HepG2 (cell line): Measurements from ENCODE around the gene FAP. TPM values are rescaled to one million over a fixed set of nuclear protein-coding genes. Genes with fewer than 3 reads are reported as not detected.

ENCODE experiments used
- ATAC-seq: fragments of 200-7000 bp; cut with Tn5 transposase; 3 replicates; pipeline ENCODE4 v1.9.1; 2020; ENCODE audit warnings: mild to moderate bottlenecking, moderate library complexity
- BruUV-seq: library from RNA; stranded (reverse); fragments of 400-500 nt; replicated peaks from 2 replicates; lab custom pipeline; 2021; lab: Mats Ljungman, UMichigan
- CTCF ChIA-PET: fragments of 300-600 bp; formaldehyde crosslinking; extraction: SDS; loops from one replicate; lab custom pipeline; 2021; ENCODE audit warnings: low total read pairs, inconsistent platforms, low intra/inter-chr PET ratio; lab: Yijun Ruan, JAX
- POLR2A ChIA-PET: fragments of 350-600 bp; sonication (Branson Sonifier 250); formaldehyde crosslinking; loops from one replicate; lab custom pipeline; 2020; ENCODE audit warnings: antibody characterized with exemption, inconsistent platforms; lab: Yijun Ruan, JAX
- DNase-seq: peaks from one replicate; pipeline ENCODE4 v3.0.0-alpha.2; 2015; ENCODE audit warnings: low spot score
- FAIRE-seq: peaks from 3 replicates; lab custom pipeline; 2011; peaks lifted over from hg19 to GRCh38; lab: Jason Lieb, UNC
- H2AFZ ChIP-seq: one replicate; pipeline ENCODE4 v1.6.1; 2011; ENCODE audit warnings: low read length, inconsistent platforms
- H3K27ac ChIP-seq: fragments of 300-600 bp; 3 replicates; pipeline ENCODE4 v1.8.0; 2011; ENCODE audit warnings: mixed run types, mild to moderate bottlenecking, mixed read lengths, low read length, inconsistent platforms; ENCODE audit not compliant: insufficient read depth; ENCODE audit errors: extremely low read length
- H3K27me3 ChIP-seq, 2 experiments: fragments of 200-600 bp in 1 of 2; 2 replicates in 1 of 2; 3 replicates in 1 of 2; pipeline versions ENCODE4 v1.6.0 to v1.8.0; 2011; ENCODE audit warnings: low read length in 2 of 2, mild to moderate bottlenecking in 2 of 2, moderate library complexity in 2 of 2, inconsistent platforms in 1 of 2; ENCODE audit not compliant: insufficient read depth in 2 of 2, control insufficient read depth in 1 of 2
- H3K36me3 ChIP-seq, 2 experiments: fragments of 200-600 bp in 1 of 2; replicated peaks in 1 of 2; 2 replicates in 1 of 2; 3 replicates in 1 of 2; pipeline versions ENCODE4 v1.5.1 to v1.8.0; 2011; ENCODE audit warnings: low read length in 2 of 2, inconsistent platforms in 1 of 2; ENCODE audit not compliant: insufficient read depth in 2 of 2, control insufficient read depth in 1 of 2
- H3K4me1 ChIP-seq: 2 replicates; pipeline ENCODE4 v1.5.1; 2012; ENCODE audit warnings: low read length, inconsistent platforms; ENCODE audit not compliant: insufficient read depth
- H3K4me2 ChIP-seq: 2 replicates; pipeline ENCODE4 v1.6.0; 2011; ENCODE audit warnings: low read depth, low read length, inconsistent platforms
- H3K4me3 ChIP-seq, 3 experiments: fragments of 200-600 bp in 1 of 3; sonication (generic), shearing (Covaris generic) in 1 of 3; replicated peaks in 1 of 3; 2 replicates each; pipeline ENCODE4 v1.5.1; 2011 to 2016; ENCODE audit warnings: low read length in 3 of 3, inconsistent platforms in 2 of 3, low read depth in 2 of 3, mild to moderate bottlenecking in 2 of 3, control low read depth in 1 of 3, mixed read lengths in 1 of 3; ENCODE audit not compliant: insufficient read depth in 1 of 3
- H3K79me2 ChIP-seq: one replicate; pipeline ENCODE4 v1.6.1; 2011; ENCODE audit warnings: low read length, inconsistent platforms; ENCODE audit not compliant: insufficient read depth
- H3K9ac ChIP-seq: 2 replicates; pipeline ENCODE4 v1.6.0; 2011; ENCODE audit warnings: mild to moderate bottlenecking, low read depth, low read length, inconsistent platforms; ENCODE audit not compliant: insufficient read depth
- H3K9me3 ChIP-seq: 2 replicates; pipeline ENCODE4 v1.5.1; 2012; ENCODE audit warnings: mild to moderate bottlenecking, low read length
- H4K20me1 ChIP-seq: 2 replicates; pipeline ENCODE4 v1.6.0; 2011; ENCODE audit warnings: inconsistent platforms, mild to moderate bottlenecking, low read length, moderate library complexity; ENCODE audit not compliant: insufficient read depth
- CENPT ChIP-seq: sonication (generic); formaldehyde crosslinking; IDR thresholded peaks from 2 replicates; pipeline ENCODE4 v1.8.0; 2022; ENCODE audit warnings: low read depth, mild to moderate bottlenecking, moderate library complexity, missing genetic modification reagents
- DRAP1 ChIP-seq: IDR thresholded peaks from 2 replicates; pipeline ENCODE4 v1.6.1; 2016; ENCODE audit warnings: missing genetic modification reagents, missing compliant biosample characterization
- FIP1L1 ChIP-seq: fragments of 200-400 bp; formaldehyde crosslinking; IDR thresholded peaks from 2 replicates; pipeline ENCODE4 v1.6.1; 2018; ENCODE audit warnings: low read depth, mild to moderate bottlenecking, low read length, moderate library complexity, borderline replicate concordance; ENCODE audit not compliant: insufficient read depth
- HNRNPK ChIP-seq: fragments of 200-400 bp; formaldehyde crosslinking; IDR thresholded peaks from 2 replicates; pipeline ENCODE4 v1.6.1; 2018; ENCODE audit warnings: low read length, low read depth, moderate library complexity, mild to moderate bottlenecking; ENCODE audit not compliant: poor library complexity, severe bottlenecking
- JUND ChIP-seq: sonication (generic); formaldehyde crosslinking; IDR thresholded peaks from 2 replicates; pipeline ENCODE4 v1.8.0; 2022; ENCODE audit warnings: mild to moderate bottlenecking, missing genetic modification reagents
- TBL1XR1 ChIP-seq: fragments of 150-350 bp; IDR thresholded peaks from 2 replicates; pipeline ENCODE4 v1.6.1; 2014; ENCODE audit warnings: borderline replicate concordance, low read length; ENCODE audit not compliant: partially characterized antibody
- ZMAT5 ChIP-seq: sonication (generic); formaldehyde crosslinking; IDR thresholded peaks from 2 replicates; pipeline ENCODE4 v1.5.0; 2020; ENCODE audit warnings: mild to moderate bottlenecking, low read depth, missing genetic modification reagents, borderline replicate concordance
- ZNF230 ChIP-seq: sonication (generic); formaldehyde crosslinking; IDR thresholded peaks from 2 replicates; pipeline ENCODE4 v1.4.0; 2020; ENCODE audit warnings: mild to moderate bottlenecking, missing genetic modification reagents
- ZNF296 ChIP-seq: sonication (generic); formaldehyde crosslinking; conservative IDR thresholded peaks from 2 replicates; pipeline ENCODE4 v1.5.0; 2020; ENCODE audit warnings: mild to moderate bottlenecking, missing genetic modification reagents
- ZNF350 ChIP-seq: sonication (generic); formaldehyde crosslinking; IDR thresholded peaks from 2 replicates; pipeline ENCODE4 v1.4.0; 2020; ENCODE audit warnings: mild to moderate bottlenecking, low read depth, missing genetic modification reagents, borderline replicate concordance
- WGBS: methylation state at CpG from one replicate; pipeline ENCODE4 v1.1.6; 2017; ENCODE audit warnings: low lambda C conversion rate; 5-methylcytosine and 5-hydroxymethylcytosine counted together
- in situ Hi-C: cut with HindIII; loops from 2 replicates; pipeline ENCODE4 v1.10.0; 2017; ENCODE audit warnings: low pct_unique_long_range_greater_than_20kb; ENCODE audit not compliant: extremely low pct_ligation_motif_present
- intact Hi-C: fragments of 100-400 bp; cut with micrococcal nuclease; formaldehyde crosslinking; loops from one replicate; pipeline ENCODE4 v1.10.0; 2022; ENCODE audit not compliant: unreplicated experiment
- polyA plus RNA-seq, 8 experiments: library from polyadenylated mRNA; depleted of rRNA in 3 of 8; stranded (reverse) in 7 of 8; unstranded in 1 of 8; fragments of >200 nt; fragmentation: Illumina TruSeq in 4 of 8; extraction: Trizol in 4 of 8; gene quantifications; 2 replicates each; pipeline versions ENCODE4 v1.2.1 to v1.2.3, GENCODE V29; 2011 to 2016; ENCODE audit warnings: low read depth in 4 of 8, missing spikeins in 1 of 8, mixed read lengths in 1 of 8; ENCODE audit not compliant: insufficient read depth in 1 of 8
- total RNA-seq, 5 experiments: library from RNA; depleted of rRNA; stranded (reverse); fragments of >200 nt; fragmentation: Illumina TruSeq; extraction: Trizol; gene quantifications; 2 replicates each; pipeline ENCODE4 v1.2.3, GENCODE V29; 2016; ENCODE audit warnings: low read depth in 1 of 5

The FAP gene
- total and polyA plus RNA-seq, 2 of the 13 experiments (the other 11 are each of a cell fraction or from before 2014, with no cell fraction given) = not detected

- intact Hi-C loops (no loop called here), in situ Hi-C loops (no loop called here)
- TF ChIP-seq ZNF230 (CRISPR knock-in tag) (no peak), ZNF350 (no peak), HNRNPK (no peak), DRAP1 (CRISPR knock-in tag) (no peak), FIP1L1 (no peak), ZNF296 (CRISPR knock-in tag) (no peak), ZMAT5 (CRISPR knock-in tag) (no peak), TBL1XR1 (no peak), JUND (no peak), CENPT (no peak)
Observed at GRCh38 chr2:162217598-162217997, 25.6 kb downstream of the FAP start.

More at GRCh38 chr2:162217598-162217997, 25.6 kb downstream of the FAP start:
- Histone ChIP-seq H3K4me1 (no peaks in the 10 kb centered on the region), H3K9me3 (no peaks in the 10 kb centered on the region), H3K4me2 (no peak overlapping the region), H3K79me2 (no peaks in the 10 kb centered on the region), H3K4me3 (no peak overlapping the region), H2AFZ (no peak overlapping the region), H3K36me3 (no peaks in the 10 kb centered on the region), H3K27me3 (peaks cover 1 to 9% of the 10 kb centered on the region in 2 experiments; a peak in 3 of 5 replicates), H4K20me1 (no peaks in the 10 kb centered on the region), H3K9ac (no peak overlapping the region), H3K27ac (no peak overlapping the region)
- ATAC-seq (no peak), FAIRE-seq (no peak), DNase-seq (no peak)
- CTCF ChIA-PET = no interaction called here
- BruUV-seq = no TSS peak
- POLR2A ChIA-PET = no interaction called here
- 0% methylated on average over 1 of the region's 1 CpG for whole genome bisulfite sequencing
